ENCODE results near the gene PHOX2A.

The PHOX2A gene

GRCh38 chr11:72249961-72250360, 6.0 kb upstream of the PHOX2A start:
- DNase-seq (ENCODE audit: low spot score) = no peak

DNA sequence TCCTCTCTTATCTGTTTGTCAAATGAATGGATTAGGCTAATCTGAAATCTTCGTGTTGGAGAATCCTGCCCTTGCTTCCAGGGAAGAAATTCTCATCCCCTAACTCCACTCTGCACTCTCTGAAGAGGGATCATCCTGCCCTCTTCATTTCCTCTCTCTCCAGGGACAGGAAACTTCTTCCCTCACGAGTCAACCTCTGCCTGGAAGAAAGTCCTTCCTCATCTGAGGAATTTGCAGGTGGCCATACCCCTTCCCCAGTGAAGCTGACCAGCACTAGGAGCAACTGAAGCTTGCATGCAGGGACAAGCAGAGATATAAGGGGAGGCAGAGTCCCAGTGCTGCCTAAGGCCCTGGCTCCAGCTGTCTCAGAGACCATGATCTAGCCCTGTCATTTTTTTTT, 3.6 kb upstream of the PHOX2A start:
- no peak for DNase-seq (ENCODE audit: low spot score)

- DNase-seq (ENCODE audit: low spot score) = no peak
Measured at GRCh38 chr11:72245263-72245816, 1.4 kb upstream of the PHOX2A start.

- DNase-seq (ENCODE audit: low spot score) = no peak
Measured at GRCh38 chr11:72244361-72245262, 636 bp upstream of the PHOX2A start.

- DNase-seq (ENCODE audit: low spot score) = no peak
Measured at GRCh38 chr11:72243173-72244059, 560 bp downstream of the PHOX2A start.

DNA sequence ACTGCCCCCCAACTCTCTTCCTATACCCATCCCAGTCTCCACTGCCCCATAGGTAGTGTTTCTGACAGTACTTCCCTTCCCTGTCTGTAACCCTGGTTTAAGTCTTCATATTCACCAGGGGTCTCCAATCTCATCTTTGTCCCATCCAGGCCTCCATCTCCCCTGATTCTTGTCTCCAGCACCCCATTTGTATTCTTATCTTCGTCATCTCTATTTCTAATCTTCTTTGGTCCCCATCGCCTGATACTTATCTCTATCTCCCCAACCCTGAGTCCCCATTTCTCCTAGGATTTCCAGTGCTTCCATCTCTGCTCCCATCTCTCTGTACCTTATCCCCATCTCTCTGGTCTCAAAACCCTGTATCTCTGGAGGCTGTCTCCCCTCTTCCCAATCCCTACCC, 1.8 kb downstream of the PHOX2A start:
- DNase-seq (ENCODE audit: low spot score) = no peak

DNA sequence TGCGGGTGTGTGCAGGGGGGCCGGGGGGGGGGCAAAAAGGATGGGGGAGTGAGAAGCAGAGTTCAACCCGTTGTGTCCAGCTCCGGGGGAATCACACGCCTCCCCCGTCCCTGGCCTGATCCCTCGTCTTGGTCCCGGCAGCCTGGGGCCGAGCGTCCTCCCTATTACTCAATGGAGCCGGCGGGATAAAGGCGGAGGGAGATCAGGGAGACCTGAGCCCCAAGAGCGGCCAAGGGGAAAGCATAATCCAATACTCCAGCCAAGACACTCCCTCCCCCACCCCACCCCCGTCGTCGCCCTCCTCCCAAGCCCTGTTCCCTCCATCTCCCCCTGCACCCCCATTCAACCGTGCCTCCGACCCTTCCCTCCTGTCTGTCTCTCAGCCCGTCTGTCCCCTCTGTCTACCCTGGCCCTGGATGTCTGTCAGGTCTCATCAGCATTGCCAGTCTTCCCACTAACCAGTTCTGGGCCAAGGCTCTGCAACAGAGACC, 2.6 kb downstream of the PHOX2A start:
- DNase-seq (ENCODE audit: low spot score) = no peak

DNA sequence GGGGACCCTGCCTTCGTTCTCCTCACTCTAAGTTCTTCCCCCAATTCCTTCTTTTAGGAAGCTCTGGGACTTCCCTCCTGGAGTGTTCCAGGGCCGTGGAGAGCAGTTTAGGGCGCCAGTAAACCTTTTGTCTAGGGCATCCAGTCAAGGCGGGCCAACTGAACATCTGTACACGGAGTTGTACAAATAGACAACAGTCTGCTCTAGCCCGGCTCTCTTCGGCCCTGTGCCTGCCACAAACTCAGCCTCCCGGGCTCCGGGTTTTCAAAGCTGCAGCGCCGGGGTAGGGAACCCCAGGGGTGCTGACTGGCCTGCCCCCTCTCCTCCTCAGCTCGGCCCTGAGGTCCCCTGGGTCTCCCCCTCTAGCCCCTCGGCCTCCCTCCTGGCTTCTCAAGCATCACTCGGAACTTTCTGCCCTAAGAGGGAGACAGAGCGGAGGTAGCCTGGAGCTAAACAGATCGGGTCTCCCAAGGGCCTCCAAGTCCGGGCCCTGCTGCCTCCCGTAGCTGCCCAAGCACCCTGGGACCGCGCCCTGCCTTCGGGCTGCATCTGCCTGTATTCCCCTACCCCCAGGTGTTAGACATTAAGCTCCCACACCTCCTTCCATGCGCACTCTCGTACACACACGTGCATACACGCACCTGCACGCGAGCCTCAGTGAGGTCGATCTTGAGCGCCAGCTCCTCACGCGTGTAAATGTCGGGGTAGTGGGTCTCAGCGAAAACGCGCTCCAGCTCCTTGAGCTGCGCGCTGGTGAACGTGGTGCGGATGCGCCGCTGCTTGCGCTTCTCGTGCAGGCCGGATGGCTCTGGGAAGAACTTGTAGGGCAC, 3.3 kb downstream of the PHOX2A start:
- no peak for DNase-seq (ENCODE audit: low spot score)

DNA sequence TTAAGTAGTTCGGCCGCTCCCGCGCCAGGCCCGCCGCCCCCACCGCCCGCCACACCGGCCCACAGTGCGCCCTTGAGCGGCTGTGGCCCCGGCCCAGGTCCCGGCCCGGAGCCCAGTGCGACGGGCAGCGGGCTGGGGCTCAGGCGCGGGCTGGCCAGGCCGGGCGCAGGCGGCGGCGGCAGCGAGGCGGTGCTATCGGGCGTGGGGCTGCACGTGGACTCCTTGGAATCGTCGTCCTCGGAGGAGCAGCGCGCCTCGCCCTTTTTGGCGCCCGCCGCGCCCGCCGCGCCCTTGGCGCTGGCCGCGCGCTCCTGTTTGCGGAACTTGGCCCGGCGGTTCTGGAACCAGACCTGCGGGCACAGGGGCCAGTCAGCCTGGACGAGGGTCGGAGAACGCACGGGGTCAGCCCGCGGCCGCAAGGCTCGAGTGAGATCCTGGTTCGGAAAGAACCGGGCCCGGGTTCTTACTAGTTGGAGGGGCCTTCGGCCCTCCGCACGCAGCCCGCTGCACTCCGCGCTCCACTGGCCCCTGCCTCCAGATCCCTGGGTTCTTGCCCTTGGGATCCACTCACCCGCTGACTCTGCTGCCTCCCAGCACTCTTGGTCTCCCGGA, 4.0 kb downstream of the PHOX2A start:
- DNase-seq (ENCODE audit: low spot score) = no peak

GRCh38 chr11:72239313-72239848, 4.6 kb downstream of the PHOX2A start:
- DNase-seq (ENCODE audit: low spot score) = peak; percentile 27

GRCh38 chr11:72238492-72239312, 5.3 kb downstream of the PHOX2A start:
- no peak for DNase-seq (ENCODE audit: low spot score)

- DNase-seq (ENCODE audit: low spot score) = peak; percentile 47
Measured at GRCh38 chr11:72238040-72238450, 5.9 kb downstream of the PHOX2A start.

DNA sequence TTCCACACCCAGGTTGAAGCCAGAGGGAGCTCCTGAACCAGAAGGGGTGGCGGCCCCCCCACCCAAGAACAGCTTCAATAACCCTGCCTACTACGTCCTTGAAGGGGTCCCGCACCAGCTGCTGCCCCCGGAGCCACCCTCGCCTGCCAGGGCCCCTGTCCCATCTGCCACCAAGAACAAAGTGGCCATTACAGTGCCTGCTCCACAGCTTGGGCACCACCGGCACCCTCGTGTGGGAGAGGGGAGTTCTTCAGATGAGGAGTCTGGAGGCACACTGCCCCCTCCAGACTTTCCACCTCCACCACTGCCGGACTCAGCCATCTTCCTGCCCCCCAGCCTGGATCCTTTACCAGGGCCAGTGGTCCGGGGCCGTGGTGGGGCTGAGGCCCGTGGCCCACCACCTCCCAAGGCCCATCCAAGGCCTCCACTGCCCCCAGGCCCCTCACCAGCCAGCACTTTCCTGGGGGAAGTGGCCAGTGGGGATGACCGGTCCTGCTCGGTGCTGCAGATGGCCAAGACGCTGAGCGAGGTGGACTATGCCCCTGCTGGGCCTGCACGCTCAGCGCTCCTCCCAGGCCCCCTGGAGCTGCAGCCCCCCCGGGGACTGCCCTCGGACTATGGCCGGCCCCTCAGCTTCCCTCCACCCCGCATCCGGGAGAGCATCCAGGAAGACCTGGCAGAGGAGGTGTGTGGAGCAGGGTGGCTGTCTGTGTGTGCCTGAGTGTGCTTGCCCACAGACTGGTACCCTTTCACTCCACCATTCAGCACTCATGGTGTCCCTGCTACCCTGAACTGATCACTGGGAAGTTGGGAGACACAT, 6.7 kb downstream of the PHOX2A start:
- no peak for DNase-seq (ENCODE audit: low spot score)

GRCh38 chr11:72236774-72237111, 7.2 kb downstream of the PHOX2A start:
- no peak for DNase-seq (ENCODE audit: low spot score)

DNA sequence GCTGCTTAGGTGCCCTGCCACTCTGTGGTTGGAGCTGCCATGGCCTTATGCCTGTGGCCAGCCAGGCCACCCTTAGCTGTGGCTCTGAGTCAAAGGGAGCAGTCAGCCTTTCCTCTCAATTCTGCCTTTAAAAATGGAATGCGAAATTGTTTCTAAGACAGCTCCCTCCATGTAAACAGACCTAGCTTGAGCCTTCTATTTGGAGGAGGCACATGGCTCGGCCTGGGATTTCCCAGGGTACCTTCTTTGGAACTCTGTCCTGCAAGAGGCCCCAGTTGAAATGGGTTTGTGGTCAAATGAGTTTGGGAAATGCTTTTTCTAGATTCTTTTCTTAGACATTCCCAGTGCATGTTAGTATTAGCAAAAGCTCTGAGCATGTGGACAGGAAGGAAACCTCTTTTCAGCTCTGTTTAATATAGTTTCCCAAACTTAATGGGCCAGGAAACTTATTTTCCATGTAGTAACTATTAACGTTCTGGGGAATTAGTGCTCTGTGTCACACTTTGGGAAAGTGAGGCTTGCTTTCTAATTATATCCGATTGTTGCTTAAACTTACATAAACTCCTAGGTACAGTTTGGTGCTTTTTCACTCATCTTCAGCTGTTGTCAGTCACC, 7.8 kb downstream of the PHOX2A start:
- no peak for DNase-seq (ENCODE audit: low spot score)

GRCh38 chr11:72235351-72236057, 8.5 kb downstream of the PHOX2A start:
- DNase-seq (ENCODE audit: low spot score) = no peak

DNA sequence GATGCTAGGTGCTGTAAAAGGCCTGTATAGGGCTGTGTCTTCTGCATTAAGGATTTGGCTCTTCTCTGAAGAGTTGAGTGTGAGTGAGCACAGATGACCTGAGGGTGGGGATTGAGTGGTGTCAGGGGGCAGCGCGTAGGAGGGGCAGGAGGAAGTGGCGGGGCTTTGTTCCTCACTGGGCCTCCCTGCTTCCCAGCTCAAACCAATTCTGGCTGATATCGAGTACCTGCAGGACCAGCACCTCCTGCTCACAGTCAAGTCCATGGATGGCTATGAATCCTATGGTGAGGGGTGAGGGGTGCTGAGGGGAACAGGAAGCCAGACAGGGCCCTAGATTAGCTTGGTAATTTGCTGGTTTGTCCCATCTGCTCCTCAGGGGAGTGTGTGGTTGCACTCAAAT, 9.1 kb downstream of the PHOX2A start:
- no peak for DNase-seq (ENCODE audit: low spot score)

- DNase-seq (ENCODE audit: low spot score) = no peak
Measured at GRCh38 chr11:72234514-72234830, 9.5 kb downstream of the PHOX2A start.

Measured in globus pallidus (tissue), 1 donor.